Measurements from ENCODE around the gene PAK6. TPM values are rescaled to one million over a fixed set of nuclear protein-coding genes. Genes with fewer than 3 reads are reported as not detected.

PAK6 gene
- total RNA-seq, 2 donors from 2014 or later: 7.7 to 9.1 TPM

DNA sequence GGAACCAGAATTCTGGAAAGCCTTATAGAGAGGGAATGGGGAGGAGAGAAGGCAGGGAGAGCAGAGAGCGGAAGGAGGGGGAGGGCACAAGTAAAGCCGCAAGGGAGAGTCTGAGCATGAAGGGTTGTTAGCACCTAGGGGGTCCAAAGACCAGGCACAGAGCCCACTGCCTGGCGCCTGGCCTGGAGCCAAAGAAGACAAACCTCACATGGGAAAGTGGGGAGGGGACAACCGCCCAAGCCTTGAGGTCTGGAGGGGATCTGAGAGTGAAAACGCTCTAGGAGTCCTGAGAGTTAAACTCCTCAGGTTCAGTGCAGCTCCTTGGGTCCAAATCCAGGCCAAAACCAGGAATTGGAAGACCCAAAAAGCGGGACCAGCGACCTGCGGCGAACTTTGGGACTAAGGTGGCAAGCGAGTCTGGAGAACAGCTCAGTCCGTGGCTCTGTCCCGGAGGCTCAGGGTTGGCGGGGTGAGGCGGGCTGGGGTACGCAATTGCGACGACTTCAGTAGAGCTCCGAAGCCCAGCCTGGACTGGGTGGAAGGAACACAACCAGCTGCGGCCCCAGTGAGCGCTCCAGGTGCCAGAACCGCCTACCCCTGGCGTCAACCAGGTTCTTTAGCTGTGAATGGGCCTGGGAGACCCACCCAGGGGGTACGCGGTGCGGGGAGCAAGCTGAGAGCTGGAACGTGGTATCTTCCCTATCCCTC lies 83.8 kb downstream of the PAK6 start:
- 13 to 24% methylated on average over 16 to 26 of the region's 26 CpGs for WGBS, 2 experiments (ENCODE audit: insufficient coverage in 1 of 2, insufficient read length in 1 of 2)
- Mint-ChIP-seq H3K27ac (no peak overlapping the region), H3K36me3 (ENCODE audit: low read depth) (no peaks in the 10 kb centered on the region), H3K4me3 (peak overlapping the region; percentile 52), H3K27me3 (ENCODE audit: insufficient read depth) (peaks cover 63% of the 10 kb centered on the region), H3K4me1 (peaks cover 15% of the 10 kb centered on the region), H3K9me3 (no peaks in the 10 kb centered on the region)
- Histone ChIP-seq H3K36me3 (ENCODE audit: control insufficient read depth, insufficient read depth, low read length) (no peaks in the 10 kb centered on the region), H3K9ac (ENCODE audit: extremely low read depth, low read length, poor library complexity, severe bottlenecking) (no peak overlapping the region), H3K4me3 (ENCODE audit: low read length) (peak overlapping the region; percentile 74), H3K27me3 (ENCODE audit: control insufficient read depth, insufficient read depth, low read length, poor library complexity, severe bottlenecking) (peaks cover 51% of the 10 kb centered on the region), H3K27ac (ENCODE audit: low read depth, low read length) (no peak overlapping the region), H3K4me1 (ENCODE audit: control insufficient read depth, insufficient read depth, low read length) (no peaks in the 10 kb centered on the region), H3K9me3 (ENCODE audit: control insufficient read depth, low read length) (no peaks in the 10 kb centered on the region)
- TF ChIP-seq, protein P1, sequence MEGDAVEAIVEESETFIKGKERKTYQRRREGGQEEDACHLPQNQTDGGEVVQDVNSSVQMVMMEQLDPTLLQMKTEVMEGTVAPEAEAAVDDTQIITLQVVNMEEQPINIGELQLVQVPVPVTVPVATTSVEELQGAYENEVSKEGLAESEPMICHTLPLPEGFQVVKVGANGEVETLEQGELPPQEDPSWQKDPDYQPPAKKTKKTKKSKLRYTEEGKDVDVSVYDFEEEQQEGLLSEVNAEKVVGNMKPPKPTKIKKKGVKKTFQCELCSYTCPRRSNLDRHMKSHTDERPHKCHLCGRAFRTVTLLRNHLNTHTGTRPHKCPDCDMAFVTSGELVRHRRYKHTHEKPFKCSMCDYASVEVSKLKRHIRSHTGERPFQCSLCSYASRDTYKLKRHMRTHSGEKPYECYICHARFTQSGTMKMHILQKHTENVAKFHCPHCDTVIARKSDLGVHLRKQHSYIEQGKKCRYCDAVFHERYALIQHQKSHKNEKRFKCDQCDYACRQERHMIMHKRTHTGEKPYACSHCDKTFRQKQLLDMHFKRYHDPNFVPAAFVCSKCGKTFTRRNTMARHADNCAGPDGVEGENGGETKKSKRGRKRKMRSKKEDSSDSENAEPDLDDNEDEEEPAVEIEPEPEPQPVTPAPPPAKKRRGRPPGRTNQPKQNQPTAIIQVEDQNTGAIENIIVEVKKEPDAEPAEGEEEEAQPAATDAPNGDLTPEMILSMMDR (conservative IDR thresholded peaks at IDR 0.05): no peak
- no peak for DNase-seq

DNA sequence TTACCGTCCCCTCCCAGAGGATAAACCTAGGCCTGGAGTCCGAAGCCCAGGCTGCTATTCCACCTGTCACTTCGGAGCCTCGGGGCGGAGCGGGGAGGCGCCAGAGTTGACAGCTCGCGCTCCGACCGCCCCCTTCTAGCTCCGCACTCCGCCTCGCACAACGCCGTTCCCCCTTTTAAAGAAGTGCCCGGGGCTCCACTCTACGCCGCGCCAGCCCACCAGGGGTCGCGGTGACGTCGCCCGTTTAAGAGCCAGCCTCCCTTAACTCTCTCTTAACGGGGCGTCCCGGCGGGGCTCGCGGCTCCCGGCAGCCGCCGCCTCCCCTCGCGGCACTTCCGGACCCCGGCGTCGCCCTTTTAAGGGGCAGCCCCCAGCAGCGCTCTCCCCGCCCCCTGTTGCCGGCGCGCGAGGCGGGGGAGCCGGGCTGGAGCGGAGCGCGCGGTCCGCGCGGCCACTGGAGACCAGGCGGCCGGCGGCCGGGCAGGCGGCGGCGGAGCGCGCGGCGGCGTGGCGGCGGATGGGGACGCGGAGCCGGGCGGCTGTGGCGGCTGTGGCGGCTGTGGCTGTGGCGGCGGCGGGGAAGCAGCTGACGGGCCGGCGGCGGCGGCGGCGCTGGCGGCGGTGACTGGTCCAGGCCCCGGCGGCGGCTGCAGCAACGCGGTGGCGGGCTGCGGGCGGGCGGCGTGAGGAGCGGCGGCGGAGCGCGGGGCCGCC lies 84.5 kb downstream of the PAK6 start, which contains the start of gene INAFM2:
INAFM2 (plus strand) TSS at position 454 of the 714 bp plus-strand sequence. CDS start 364 bp downstream, outside the sequence.
- no peak within 1 kb of the TSS for H3K27ac ChIP-seq (ENCODE audit: low read depth, low read length)
- peaks cover 64% of the 10 kb centered on the region for H3K27me3 Mint-ChIP-seq (ENCODE audit: insufficient read depth)
- peak; percentile 98 for DNase-seq
- peak within 1 kb of the TSS; percentile 74 for H3K4me3 ChIP-seq (ENCODE audit: low read length)
- H3K36me3 Mint-ChIP-seq (ENCODE audit: low read depth): no peaks in the 10 kb centered on the region
- peaks cover 58% of the 10 kb centered on the region for H3K27me3 ChIP-seq (ENCODE audit: control insufficient read depth, insufficient read depth, low read length, poor library complexity, severe bottlenecking)
- no peaks in the 10 kb centered on the region for H3K9me3 Mint-ChIP-seq
- no peak within 1 kb of the TSS for H3K27ac Mint-ChIP-seq
- peak within 1 kb of the TSS; percentile 52 for H3K4me3 Mint-ChIP-seq
- H3K9ac ChIP-seq (ENCODE audit: extremely low read depth, low read length, poor library complexity, severe bottlenecking): no peak within 1 kb of the TSS
- H3K4me1 ChIP-seq (ENCODE audit: control insufficient read depth, insufficient read depth, low read length): no peaks in the 10 kb centered on the region
- WGBS, 2 experiments (ENCODE audit: insufficient coverage in 1 of 2, insufficient read length in 1 of 2): 0% methylated on average over 22 to 103 of the region's 103 CpGs
- no peaks in the 10 kb centered on the region for H3K36me3 ChIP-seq (ENCODE audit: control insufficient read depth, insufficient read depth, low read length)
- no peaks in the 10 kb centered on the region for H3K9me3 ChIP-seq (ENCODE audit: control insufficient read depth, low read length)
- peaks cover 17% of the 10 kb centered on the region for H3K4me1 Mint-ChIP-seq
- TF ChIP-seq, protein P1 (conservative IDR thresholded peaks at IDR 0.05): peak; percentile 80

DNA sequence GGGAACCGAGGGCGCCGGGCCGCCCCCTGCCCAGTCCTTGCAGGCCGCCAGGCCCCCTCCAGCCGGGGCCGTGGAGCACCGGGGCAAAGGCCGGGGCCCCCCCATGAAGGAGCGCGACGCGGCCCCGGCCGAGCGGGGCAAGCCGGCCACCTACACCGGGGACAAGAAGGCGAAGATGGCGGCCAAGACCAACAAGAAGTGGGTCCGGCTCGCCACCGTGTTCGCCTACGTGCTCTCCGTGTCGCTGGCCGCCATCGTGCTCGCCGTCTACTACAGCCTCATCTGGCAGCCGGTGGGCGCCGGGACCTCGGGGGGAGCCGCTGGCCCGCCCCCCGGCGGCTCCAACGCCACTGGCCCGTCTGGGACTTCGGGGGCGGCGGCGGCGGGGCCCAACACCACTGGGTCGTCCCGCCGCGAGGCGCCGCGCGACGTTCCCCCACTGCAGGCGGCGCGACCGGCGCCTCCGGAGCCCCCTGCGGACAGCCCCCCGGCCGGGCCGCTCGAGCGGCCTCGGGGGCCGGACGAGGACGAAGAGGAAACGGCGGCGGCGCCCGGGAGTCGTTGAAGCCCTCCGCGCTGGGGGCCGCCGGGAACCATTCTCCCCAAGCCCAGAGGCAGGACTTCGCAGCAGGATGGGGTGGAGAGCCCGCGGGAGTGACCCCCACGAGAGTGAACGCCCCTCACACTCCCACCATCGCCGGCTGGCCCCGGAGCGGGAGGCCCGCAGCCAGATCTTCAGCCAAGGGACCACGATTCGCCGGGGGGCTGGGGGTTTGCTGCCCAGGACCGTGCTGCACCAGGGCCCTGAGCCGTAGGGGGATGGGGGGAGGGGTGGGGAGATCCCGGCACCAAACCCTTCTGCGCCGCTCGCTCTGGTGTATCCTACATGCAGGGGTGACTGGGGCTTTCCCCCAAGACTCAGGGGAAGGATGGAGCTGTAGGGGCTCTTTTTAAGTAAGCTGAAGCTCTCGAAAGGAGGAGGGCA lies 85.4 kb downstream of the PAK6 start:
- no peaks in the 10 kb centered on the region for H3K9me3 ChIP-seq (ENCODE audit: control insufficient read depth, low read length)
- Mint-ChIP-seq H3K4me1 (peaks cover 17% of the 10 kb centered on the region), H3K4me3 (peak overlapping the region; percentile 52), H3K9me3 (no peaks in the 10 kb centered on the region), H3K36me3 (ENCODE audit: low read depth) (no peaks in the 10 kb centered on the region), H3K27ac (no peak overlapping the region), H3K27me3 (ENCODE audit: insufficient read depth) (peaks cover 66% of the 10 kb centered on the region)
- H3K27me3 ChIP-seq (ENCODE audit: control insufficient read depth, insufficient read depth, low read length, poor library complexity, severe bottlenecking): peaks cover 58% of the 10 kb centered on the region
- no peak overlapping the region for H3K27ac ChIP-seq (ENCODE audit: low read depth, low read length)
- TF ChIP-seq, protein P1 (conservative IDR thresholded peaks at IDR 0.05): no peak
- H3K4me3 ChIP-seq (ENCODE audit: low read length): peak overlapping the region; percentile 64
- WGBS, 2 experiments (ENCODE audit: insufficient coverage in 1 of 2, insufficient read length in 1 of 2): 2 to 3% methylated on average over 20 to 101 of the region's 101 CpGs
- no peaks in the 10 kb centered on the region for H3K4me1 ChIP-seq (ENCODE audit: control insufficient read depth, insufficient read depth, low read length)
- DNase-seq: peak; percentile 72
- H3K9ac ChIP-seq (ENCODE audit: extremely low read depth, low read length, poor library complexity, severe bottlenecking): no peak overlapping the region
- H3K36me3 ChIP-seq (ENCODE audit: control insufficient read depth, insufficient read depth, low read length): no peaks in the 10 kb centered on the region
